Parathyroid adenoma (tissue), 2 donors: ENCODE measurements around the gene LPP.

Source experiments
- H2AFZ ChIP-seq: fragments of 300-600 bp; sonication (generic); one replicate; pipeline ENCODE4 v1.7.0; 2017; ENCODE audit warnings: antibody characterized with exemption, mild to moderate bottlenecking
- H3K27ac ChIP-seq: fragments of 300-600 bp; sonication (generic); one replicate; pipeline ENCODE4 v1.7.0; 2017
- H3K27me3 ChIP-seq: fragments of 300-600 bp; sonication (generic); one replicate; pipeline ENCODE4 v1.7.0; 2017; ENCODE audit warnings: low read length; ENCODE audit not compliant: control insufficient read depth, insufficient read depth
- H3K36me3 ChIP-seq: fragments of 300-600 bp; sonication (generic); one replicate; pipeline ENCODE4 v1.7.0; 2017; ENCODE audit warnings: low read length; ENCODE audit not compliant: control insufficient read depth, insufficient read depth
- H3K4me1 ChIP-seq: fragments of 300-600 bp; sonication (generic); one replicate; pipeline ENCODE4 v1.7.0; 2017; ENCODE audit warnings: control low read depth
- H3K4me2 ChIP-seq: fragments of 300-600 bp; sonication (generic); one replicate; pipeline ENCODE4 v1.7.0; 2017; ENCODE audit warnings: low read length
- H3K4me3 ChIP-seq: fragments of 300-600 bp; sonication (generic); one replicate; pipeline ENCODE4 v1.7.0; 2017; ENCODE audit warnings: low read depth, low read length
- H3K79me2 ChIP-seq: fragments of 300-600 bp; sonication (generic); one replicate; pipeline ENCODE4 v1.7.0; 2017; ENCODE audit warnings: control low read depth
- H3K9ac ChIP-seq: fragments of 300-600 bp; sonication (generic); one replicate; pipeline ENCODE4 v1.7.0; 2017; ENCODE audit warnings: mild to moderate bottlenecking
- H3K9me3 ChIP-seq: fragments of 300-600 bp; sonication (generic); one replicate; pipeline ENCODE4 v1.7.0; 2017; ENCODE audit warnings: low read length; ENCODE audit not compliant: control insufficient read depth
- TF ChIP-seq, protein P1 (sequence below): fragments of 300-600 bp; sonication (generic); IDR thresholded peaks from one replicate; pipeline ENCODE4 v1.7.0; 2017; ENCODE audit warnings: antibody characterized with exemption, mild to moderate bottlenecking
- donor health status: primary hyperparathyroidism.

LPP gene

DNA sequence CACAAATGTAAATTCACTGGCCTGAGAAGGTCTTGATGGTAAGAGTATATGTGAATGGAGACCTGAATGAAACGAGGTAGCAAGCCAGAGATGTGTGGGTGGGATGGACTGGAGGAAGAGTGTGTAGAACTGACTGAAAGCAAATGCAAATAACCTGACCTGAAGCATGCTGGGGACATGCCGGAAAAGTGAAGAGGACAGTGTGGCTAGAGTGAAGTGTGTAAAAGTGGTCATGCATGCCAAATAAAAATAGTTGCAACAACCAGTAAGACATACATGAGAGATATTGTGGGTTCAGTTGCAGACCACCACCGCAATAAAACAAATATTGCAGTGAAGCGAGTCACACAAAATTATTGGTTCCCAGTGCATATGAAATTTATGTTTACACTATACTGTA is 82.3 kb downstream of the LPP start:
- TF ChIP-seq, protein P1, sequence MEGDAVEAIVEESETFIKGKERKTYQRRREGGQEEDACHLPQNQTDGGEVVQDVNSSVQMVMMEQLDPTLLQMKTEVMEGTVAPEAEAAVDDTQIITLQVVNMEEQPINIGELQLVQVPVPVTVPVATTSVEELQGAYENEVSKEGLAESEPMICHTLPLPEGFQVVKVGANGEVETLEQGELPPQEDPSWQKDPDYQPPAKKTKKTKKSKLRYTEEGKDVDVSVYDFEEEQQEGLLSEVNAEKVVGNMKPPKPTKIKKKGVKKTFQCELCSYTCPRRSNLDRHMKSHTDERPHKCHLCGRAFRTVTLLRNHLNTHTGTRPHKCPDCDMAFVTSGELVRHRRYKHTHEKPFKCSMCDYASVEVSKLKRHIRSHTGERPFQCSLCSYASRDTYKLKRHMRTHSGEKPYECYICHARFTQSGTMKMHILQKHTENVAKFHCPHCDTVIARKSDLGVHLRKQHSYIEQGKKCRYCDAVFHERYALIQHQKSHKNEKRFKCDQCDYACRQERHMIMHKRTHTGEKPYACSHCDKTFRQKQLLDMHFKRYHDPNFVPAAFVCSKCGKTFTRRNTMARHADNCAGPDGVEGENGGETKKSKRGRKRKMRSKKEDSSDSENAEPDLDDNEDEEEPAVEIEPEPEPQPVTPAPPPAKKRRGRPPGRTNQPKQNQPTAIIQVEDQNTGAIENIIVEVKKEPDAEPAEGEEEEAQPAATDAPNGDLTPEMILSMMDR, result no peak
- Histone ChIP-seq H3K9ac (no peak overlapping the region), H3K4me1 (peaks cover 5% of the 10 kb centered on the region), H3K27ac (no peak overlapping the region), H3K27me3 (no peaks in the 10 kb centered on the region), H2AFZ (no peak overlapping the region), H3K9me3 (no peaks in the 10 kb centered on the region), H3K4me2 (no peak overlapping the region), H3K79me2 (peaks cover 3% of the 10 kb centered on the region), H3K4me3 (no peak overlapping the region), H3K36me3 (no peaks in the 10 kb centered on the region)

DNA sequence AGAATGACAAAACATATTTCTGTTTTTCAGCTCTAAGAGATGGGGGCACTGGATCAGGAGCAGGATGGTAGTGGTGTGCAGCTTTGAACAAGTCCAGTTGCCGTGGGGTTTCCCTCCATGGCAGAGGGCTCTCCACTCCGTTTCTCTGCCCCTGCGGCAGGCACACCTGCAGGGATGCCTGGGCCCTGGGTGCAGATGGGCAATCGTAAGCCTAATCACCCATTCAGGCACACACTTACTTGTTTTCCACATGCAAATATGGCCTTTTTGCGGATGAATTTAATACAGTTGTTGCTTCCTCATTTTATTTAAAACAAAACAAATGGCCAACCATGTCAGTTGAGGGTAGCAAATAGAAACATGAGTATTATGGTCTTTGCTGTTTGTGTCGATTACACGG is 85.1 kb downstream of the LPP start:
- Histone ChIP-seq H3K4me1 (peaks cover 5% of the 10 kb centered on the region), H3K4me2 (no peak overlapping the region), H3K9ac (no peak overlapping the region), H3K9me3 (no peaks in the 10 kb centered on the region), H3K36me3 (no peaks in the 10 kb centered on the region), H2AFZ (no peak overlapping the region), H3K79me2 (peaks cover 3% of the 10 kb centered on the region), H3K4me3 (no peak overlapping the region), H3K27ac (no peak overlapping the region), H3K27me3 (no peaks in the 10 kb centered on the region)
- TF ChIP-seq, protein P1, result no peak

DNA sequence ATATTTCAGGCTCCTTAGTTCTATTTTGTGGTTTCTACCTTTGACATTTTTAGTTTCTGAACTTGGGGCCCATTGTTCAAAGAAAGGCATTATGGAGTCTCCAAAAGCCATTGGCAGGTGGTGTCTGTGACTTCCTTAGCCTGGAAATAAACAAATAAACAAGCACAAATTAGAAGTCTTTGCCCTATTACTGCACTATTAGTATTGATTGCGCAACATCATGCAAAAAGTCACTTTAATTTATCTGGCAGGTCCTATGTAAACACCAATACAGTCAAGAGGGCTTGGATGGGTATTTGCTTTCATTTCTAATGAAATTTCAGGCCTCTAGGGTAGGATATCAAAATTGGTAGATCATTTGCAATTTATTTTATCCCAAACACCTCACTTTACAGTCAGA is 85.6 kb downstream of the LPP start:
- no peak overlapping the region for H3K4me3 ChIP-seq
- H3K9ac ChIP-seq, result no peak overlapping the region
- H3K27me3 ChIP-seq, result no peaks in the 10 kb centered on the region
- H3K36me3 ChIP-seq, result no peaks in the 10 kb centered on the region
- no peak overlapping the region for H3K4me2 ChIP-seq
- no peak overlapping the region for H2AFZ ChIP-seq
- peaks cover 3% of the 10 kb centered on the region for H3K79me2 ChIP-seq
- TF ChIP-seq, protein P1, result no peak
- peaks cover 5% of the 10 kb centered on the region for H3K4me1 ChIP-seq
- H3K27ac ChIP-seq, result no peak overlapping the region
- H3K9me3 ChIP-seq, result no peaks in the 10 kb centered on the region

DNA sequence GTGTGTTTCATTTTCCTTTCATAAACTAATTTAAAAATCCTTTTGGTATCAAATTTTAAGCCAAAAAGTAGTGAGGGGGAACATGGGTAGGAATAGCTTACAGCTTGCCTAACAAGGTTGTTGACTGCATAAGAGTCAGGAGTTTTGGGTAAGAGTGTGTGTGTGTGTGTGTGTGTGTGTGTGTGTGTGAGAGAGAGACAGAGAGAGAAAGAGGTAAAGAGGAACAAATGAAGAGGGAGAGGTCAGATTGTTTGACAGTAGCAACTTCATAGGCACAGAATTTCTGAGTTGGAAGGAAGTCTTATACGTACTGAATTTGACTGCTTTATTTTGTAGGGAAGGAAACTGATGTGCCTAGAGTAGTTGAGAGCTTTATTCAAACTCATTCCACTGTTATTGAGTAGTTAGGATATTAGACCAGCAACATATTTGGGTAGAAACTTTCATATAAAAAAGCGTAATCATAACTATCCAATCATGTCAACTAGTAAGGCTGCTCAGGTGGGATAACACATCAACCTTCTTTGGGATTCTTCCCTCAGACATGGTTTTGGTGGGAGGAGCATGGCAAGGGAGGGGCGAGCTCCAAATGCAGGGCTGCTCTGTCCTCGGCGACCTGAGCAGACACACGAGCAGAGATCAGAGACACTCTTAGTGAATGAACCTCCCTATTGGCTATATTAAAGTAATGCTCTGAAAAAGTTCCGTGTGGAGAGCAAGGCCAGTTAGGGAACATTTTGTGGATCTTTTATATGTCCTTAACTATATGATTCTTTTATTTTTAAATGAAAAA is 86.4 kb downstream of the LPP start:
- H2AFZ ChIP-seq, result no peak overlapping the region
- TF ChIP-seq, protein P1, result no peak
- no peak overlapping the region for H3K4me3 ChIP-seq
- H3K27me3 ChIP-seq, result no peaks in the 10 kb centered on the region
- no peak overlapping the region for H3K27ac ChIP-seq
- H3K9ac ChIP-seq, result no peak overlapping the region
- peaks cover 3% of the 10 kb centered on the region for H3K79me2 ChIP-seq
- no peaks in the 10 kb centered on the region for H3K9me3 ChIP-seq
- H3K4me1 ChIP-seq, result peaks cover 5% of the 10 kb centered on the region
- no peak overlapping the region for H3K4me2 ChIP-seq
- no peaks in the 10 kb centered on the region for H3K36me3 ChIP-seq

DNA sequence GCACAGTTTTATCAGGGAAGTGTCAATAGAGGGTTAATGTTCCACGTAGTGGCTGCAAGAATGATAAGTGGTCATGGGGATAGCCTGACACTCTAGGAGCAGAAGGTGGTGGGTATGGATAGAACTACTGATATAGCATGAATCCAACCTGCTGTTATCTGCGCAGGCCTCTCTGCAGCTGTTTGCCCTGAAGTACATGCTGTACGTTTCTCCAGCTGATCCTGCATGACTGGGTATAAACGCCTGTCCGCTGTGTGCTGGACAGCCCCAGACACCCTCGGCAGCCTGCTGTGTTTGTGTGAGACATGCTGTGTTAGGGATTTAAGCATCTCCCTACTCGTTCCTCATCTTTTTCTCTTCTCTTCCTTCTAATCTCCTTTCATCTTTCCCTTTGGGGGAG is 87.1 kb downstream of the LPP start:
- Histone ChIP-seq H3K79me2 (peaks cover 3% of the 10 kb centered on the region), H3K36me3 (no peaks in the 10 kb centered on the region), H2AFZ (no peak overlapping the region), H3K9ac (no peak overlapping the region), H3K4me3 (no peak overlapping the region), H3K4me2 (no peak overlapping the region), H3K27me3 (no peaks in the 10 kb centered on the region), H3K27ac (no peak overlapping the region), H3K9me3 (no peaks in the 10 kb centered on the region), H3K4me1 (peaks cover 5% of the 10 kb centered on the region)
- TF ChIP-seq, protein P1, result no peak
